SU-DHL-6 (cell line): ENCODE data around the gene PLCXD1.

Source experiments
- H2AFZ ChIP-seq: fragments of 200-600 bp; sonication (generic); 2 replicates; pipeline ENCODE4 v1.6.1; 2014; ENCODE audit warnings: low read depth, mild to moderate bottlenecking, moderate library complexity, mixed read lengths, antibody characterized with exemption, low read length; ENCODE audit not compliant: severe bottlenecking
- H3F3A ChIP-seq: fragments of 200-600 bp; shearing (Covaris generic); 2 replicates; pipeline ENCODE4 v1.6.0; 2016; ENCODE audit warnings: antibody characterized with exemption, mild to moderate bottlenecking; ENCODE audit not compliant: insufficient read depth
- H3K27ac ChIP-seq: fragments of 200-600 bp; sonication (generic); 2 replicates; pipeline ENCODE4 v1.5.1; 2016; ENCODE audit warnings: low read depth, mild to moderate bottlenecking, low read length, moderate library complexity, mixed read lengths
- H3K27me3 ChIP-seq: fragments of 200-600 bp; sonication (generic), shearing (Covaris generic); 2 replicates; pipeline ENCODE4 v1.6.0; 2014; ENCODE audit warnings: mild to moderate bottlenecking, low read length
- H3K36me3 ChIP-seq: fragments of 200-600 bp; sonication (generic); 2 replicates; pipeline ENCODE4 v1.6.1; 2014; ENCODE audit warnings: mild to moderate bottlenecking, low read length, mixed read lengths
- H3K4me2 ChIP-seq: fragments of 300-600, 200-600 bp; shearing (Covaris generic), sonication (generic); 2 replicates; pipeline ENCODE4 v1.6.0; 2014; ENCODE audit warnings: low read length, low read depth, mild to moderate bottlenecking; ENCODE audit not compliant: poor library complexity, severe bottlenecking
- H3K4me3 ChIP-seq: fragments of 200-600 bp; sonication (generic); 2 replicates; pipeline ENCODE4 v1.5.1; 2014; ENCODE audit warnings: antibody characterized with exemption, low read length, mild to moderate bottlenecking, mixed read lengths; ENCODE audit not compliant: insufficient read depth, poor library complexity, severe bottlenecking
- H3K79me2 ChIP-seq: fragments of 200-600 bp; sonication (generic); 2 replicates; pipeline ENCODE4 v1.6.1; 2014; ENCODE audit warnings: mild to moderate bottlenecking, low read length, moderate library complexity; ENCODE audit not compliant: insufficient read depth
- H3K9ac ChIP-seq: fragments of 200-600 bp; sonication (generic); 2 replicates; pipeline ENCODE4 v1.7.0; 2014; ENCODE audit warnings: mild to moderate bottlenecking, low read length
- H3K9me2 ChIP-seq: fragments of 200-600 bp; sonication (generic); replicated peaks from 2 replicates; pipeline ENCODE4 v1.6.1; 2014; ENCODE audit warnings: low read length; ENCODE audit not compliant: insufficient read depth
- H3K9me3 ChIP-seq: fragments of 200-600 bp; sonication (generic); 2 replicates; pipeline ENCODE4 v1.6.1; 2014; ENCODE audit warnings: low read length, mixed read lengths; ENCODE audit not compliant: insufficient read depth
- H4K20me1 ChIP-seq: fragments of 200-600 bp; sonication (generic); 2 replicates; pipeline ENCODE4 v1.6.1; 2014; ENCODE audit warnings: low read depth, mild to moderate bottlenecking, antibody characterized with exemption, low read length, moderate library complexity, mixed read lengths
- CTCF ChIP-seq: fragments of 200-600 bp; sonication (generic); IDR thresholded peaks from one replicate; pipeline ENCODE4 v1.5.1; 2017; ENCODE audit warnings: antibody characterized with exemption, mild to moderate bottlenecking, low read length, moderate library complexity; ENCODE audit not compliant: insufficient read depth, poor library complexity, severe bottlenecking
- EZH2phosphoT487 ChIP-seq: fragments of 200-600 bp; sonication (generic), shearing (Covaris generic); conservative IDR thresholded peaks from 2 replicates; pipeline ENCODE4 v1.6.1; 2018; ENCODE audit warnings: mild to moderate bottlenecking, antibody characterized with exemption, low read length, moderate library complexity, mixed read lengths

PLCXD1 gene

DNA sequence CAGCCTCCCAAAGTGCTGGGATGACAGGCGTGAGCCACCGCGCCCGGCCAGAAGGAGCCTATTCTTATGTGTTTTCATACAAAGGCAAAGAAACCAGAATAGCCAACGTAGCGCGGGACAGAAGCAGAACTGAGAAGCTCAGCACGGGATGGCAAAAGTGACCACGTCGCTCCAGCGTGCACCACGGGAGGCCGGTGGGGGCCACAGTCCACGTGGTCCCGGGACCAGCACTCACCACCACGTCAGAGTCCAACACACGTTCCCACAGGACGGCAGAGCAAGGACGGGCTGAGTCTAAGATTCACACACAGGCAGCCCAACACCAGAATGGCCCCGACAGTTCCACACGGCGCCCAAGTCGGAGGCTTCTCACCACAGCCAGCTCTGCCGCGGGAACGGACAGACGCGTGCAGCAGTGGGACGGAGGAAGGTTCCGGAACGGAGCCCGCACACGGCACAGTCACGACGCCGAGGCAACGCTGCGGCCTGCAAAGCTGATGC is 56.2 kb downstream of the PLCXD1 start:
- Histone ChIP-seq H4K20me1 (no peaks in the 10 kb centered on the region), H3K9me3 (no peaks in the 10 kb centered on the region), H3K79me2 (no peaks in the 10 kb centered on the region), H3K27ac (no peak overlapping the region), H3K36me3 (no peaks in the 10 kb centered on the region), H2AFZ (no peak overlapping the region), H3F3A (no peaks in the 10 kb centered on the region), H3K27me3 (no peaks in the 10 kb centered on the region), H3K4me2 (no peak overlapping the region), H3K9ac (no peak overlapping the region), H3K9me2 (no peaks in the 10 kb centered on the region), H3K4me3 (no peak overlapping the region)
- TF ChIP-seq CTCF, result no peak
- TF ChIP-seq EZH2phosphoT487, result no peak

DNA sequence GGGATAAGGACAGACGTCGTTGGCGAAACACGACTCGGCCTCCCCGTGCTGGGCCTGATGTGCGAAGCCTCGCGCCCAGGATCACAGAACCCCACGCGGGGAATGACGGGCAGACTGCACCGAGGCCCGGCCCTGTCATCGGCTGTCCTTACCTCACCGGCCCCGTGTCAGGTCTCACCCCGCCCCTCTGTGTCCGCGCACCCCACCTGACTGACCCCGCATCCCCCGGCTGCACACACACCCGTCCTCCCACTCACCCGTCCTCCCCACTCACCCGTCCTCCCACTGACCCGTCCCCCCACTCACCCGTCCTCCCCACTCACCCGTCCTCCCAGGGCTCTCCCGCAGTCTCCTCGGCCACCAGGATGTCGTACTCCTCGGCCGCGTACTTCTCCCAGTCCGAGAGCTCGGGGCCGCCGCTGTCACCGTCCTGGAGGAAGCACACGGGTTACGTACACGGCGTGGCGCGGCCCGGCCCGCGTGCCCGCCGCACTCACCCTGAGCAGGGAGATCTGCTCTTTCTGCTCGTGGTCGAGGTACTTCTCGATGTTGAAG is 57.2 kb downstream of the PLCXD1 start:
- Histone ChIP-seq H3K9me3 (no peaks in the 10 kb centered on the region), H3K9me2 (no peaks in the 10 kb centered on the region), H3K79me2 (no peaks in the 10 kb centered on the region), H3K4me2 (no peak overlapping the region), H3K27me3 (no peaks in the 10 kb centered on the region), H3K9ac (no peak overlapping the region), H3F3A (no peaks in the 10 kb centered on the region), H3K27ac (no peak overlapping the region), H3K36me3 (no peaks in the 10 kb centered on the region), H2AFZ (no peak overlapping the region), H4K20me1 (no peaks in the 10 kb centered on the region), H3K4me3 (no peak overlapping the region)
- no peak for TF ChIP-seq EZH2phosphoT487
- no peak for TF ChIP-seq CTCF

DNA sequence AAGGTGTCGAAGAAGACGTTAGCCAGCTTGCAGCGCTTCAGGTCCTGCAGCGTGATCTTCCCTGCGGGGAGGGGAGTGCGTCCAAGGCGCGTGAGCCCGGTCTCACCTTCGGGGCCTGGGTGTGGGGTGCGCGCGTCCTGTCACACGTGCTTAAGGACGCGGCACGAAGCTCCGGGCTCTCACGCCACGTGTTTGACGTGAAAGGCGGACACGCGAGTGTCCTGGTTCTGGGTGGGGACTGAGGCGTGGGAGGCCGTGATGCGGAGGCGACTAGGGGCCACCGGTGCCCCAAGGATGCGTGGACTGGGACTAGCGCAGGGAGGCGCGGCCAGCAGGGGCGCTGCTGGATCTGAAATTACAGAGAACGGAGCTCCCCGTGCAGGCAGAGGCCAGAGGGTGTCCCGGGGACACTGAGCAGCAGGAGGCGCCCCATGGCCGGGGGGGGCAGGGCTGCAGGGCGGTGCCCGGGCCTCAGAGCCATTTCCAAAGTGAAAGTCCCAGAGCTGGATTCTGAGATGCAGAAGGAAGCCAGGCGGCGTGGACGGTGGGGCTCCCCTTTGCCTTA is 57.7 kb downstream of the PLCXD1 start:
- Histone ChIP-seq H3K4me2 (no peak overlapping the region), H3K27ac (no peak overlapping the region), H3K79me2 (no peaks in the 10 kb centered on the region), H3K9me2 (no peaks in the 10 kb centered on the region), H3F3A (no peaks in the 10 kb centered on the region), H2AFZ (no peak overlapping the region), H3K9me3 (no peaks in the 10 kb centered on the region), H3K4me3 (no peak overlapping the region), H3K36me3 (no peaks in the 10 kb centered on the region), H3K27me3 (no peaks in the 10 kb centered on the region), H4K20me1 (no peaks in the 10 kb centered on the region), H3K9ac (no peak overlapping the region)
- TF ChIP-seq EZH2phosphoT487, result no peak
- no peak for TF ChIP-seq CTCF
